ENCODE data around the gene PGA5.
"Not testable (repeated sequence)": the region's sequence is repeated elsewhere in the genome, so short reads cannot be mapped to it uniquely, and the experiment has no call there.

Gene PGA5

DNA sequence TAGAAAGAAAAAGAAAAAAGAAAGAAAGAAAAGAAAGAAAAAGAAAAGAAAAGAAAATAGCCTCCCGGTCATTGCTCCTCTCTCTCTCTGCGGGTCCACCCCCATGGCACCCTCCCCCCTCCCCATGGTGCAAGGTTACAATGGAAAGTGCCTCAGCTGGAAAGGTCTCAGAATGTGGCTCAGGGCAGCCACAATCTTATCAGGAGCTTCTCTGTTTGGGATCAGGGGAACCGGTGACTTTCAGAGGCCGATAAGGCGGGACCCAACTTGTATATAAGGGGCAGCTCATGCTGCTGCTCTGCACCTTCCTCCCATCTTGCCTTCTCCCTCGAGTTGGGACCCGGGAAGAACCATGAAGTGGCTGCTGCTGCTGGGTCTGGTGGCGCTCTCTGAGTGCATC, at the start of gene PGA5:
TSS of gene PGA5 (plus strand) at position 301 of the 400 bp plus-strand sequence. CDS start at position 353, 52 bp downstream.
- not testable (repeated sequence) for FAIRE-seq; DNase-seq (ENCODE audit: extremely low spot score, insufficient read length, low read depth)

DNA sequence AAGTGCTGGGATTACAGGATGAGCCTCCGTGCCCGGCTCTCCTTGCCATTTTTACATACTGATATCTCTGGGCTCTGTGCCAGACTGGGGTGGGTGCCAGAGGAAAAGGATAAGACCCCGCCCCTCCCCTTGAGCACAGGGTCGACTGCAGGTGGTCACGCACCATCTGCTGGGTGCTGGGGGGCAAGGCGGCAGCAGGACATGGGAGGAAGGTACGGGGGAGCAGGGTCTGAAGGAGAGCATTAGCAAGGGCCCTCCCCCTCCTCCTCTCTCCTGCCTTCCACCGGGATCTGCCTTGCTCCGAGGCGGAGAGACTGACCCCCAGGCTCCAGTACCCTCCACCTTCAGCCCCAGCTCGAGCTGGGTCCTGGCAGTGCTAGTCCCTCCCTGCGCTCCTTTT, 47.4 kb upstream of the PGA5 start:
- no peak for DNase-seq (ENCODE audit: extremely low spot score, insufficient read length, low read depth)
- no peak for FAIRE-seq

GRCh38 chr11:61194169-61194671, 46.8 kb upstream of the PGA5 start:
- FAIRE-seq (no peak), DNase-seq (ENCODE audit: extremely low spot score, insufficient read length, low read depth) (no peak)

DNA sequence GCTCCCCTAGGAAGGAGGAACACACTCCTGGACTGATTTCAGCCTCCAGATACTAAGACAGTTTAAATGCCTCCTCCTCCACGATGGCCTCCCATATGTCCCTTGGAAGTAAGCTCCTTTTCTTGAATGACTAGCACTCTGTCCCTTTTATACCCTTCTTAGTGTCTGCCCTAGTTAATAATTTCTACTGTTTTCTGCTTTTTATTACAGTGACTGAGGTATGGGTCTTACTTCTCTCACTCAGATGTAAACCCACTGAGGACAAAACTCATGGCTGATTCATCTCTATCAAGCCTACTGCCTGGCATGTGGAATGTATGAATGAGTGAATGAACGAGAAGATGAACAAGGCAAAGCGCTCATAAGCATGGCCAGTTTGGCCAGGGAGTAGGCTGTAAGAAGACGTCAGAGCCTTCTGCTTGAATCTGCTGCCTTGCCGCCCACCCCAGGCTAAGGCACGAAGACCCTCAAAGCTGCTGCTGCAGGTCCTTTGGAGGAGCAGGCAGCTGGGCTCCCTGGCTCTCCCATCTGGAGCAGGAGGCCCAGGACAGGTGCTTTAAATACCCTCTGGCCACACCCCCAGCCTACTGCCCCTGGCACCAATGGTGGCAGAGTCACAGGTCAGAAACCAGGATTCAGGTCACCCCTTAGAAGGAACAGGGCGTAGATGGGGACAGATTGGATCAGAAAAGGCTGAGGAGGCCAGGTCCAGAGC, 45.8 kb upstream of the PGA5 start:
- DNase-seq (ENCODE audit: extremely low spot score, insufficient read length, low read depth) (no peak), FAIRE-seq (no peak)

DNA sequence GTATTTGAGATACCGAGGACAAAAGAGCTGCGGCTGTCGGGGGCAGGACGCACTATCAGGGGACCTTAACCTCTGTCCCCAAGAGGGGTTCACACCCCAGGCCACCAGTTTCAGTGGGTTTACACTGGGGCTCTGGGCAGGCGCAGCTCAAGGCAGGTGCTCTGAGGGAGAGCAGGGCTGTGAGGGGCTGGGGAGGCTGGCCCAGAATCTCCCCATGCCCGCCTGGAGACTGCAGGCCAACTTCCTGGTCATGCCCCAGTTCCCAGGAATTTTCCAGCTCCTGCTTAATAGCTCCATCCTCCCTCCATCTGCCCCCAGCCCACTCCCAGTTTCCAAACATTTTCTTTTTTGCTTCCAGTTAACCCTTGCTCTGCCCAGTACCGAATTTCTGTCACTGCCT, 45.3 kb upstream of the PGA5 start:
- DNase-seq (ENCODE audit: extremely low spot score, insufficient read length, low read depth) (no peak), FAIRE-seq (no peak)

GRCh38 chr11:61198361-61198760, 42.6 kb upstream of the PGA5 start:
- FAIRE-seq (no peak), DNase-seq (ENCODE audit: extremely low spot score, insufficient read length, low read depth) (no peak)

- FAIRE-seq (no peak), DNase-seq (ENCODE audit: extremely low spot score, insufficient read length, low read depth) (no peak)
Measured at GRCh38 chr11:61198948-61199523, 41.9 kb upstream of the PGA5 start.

DNA sequence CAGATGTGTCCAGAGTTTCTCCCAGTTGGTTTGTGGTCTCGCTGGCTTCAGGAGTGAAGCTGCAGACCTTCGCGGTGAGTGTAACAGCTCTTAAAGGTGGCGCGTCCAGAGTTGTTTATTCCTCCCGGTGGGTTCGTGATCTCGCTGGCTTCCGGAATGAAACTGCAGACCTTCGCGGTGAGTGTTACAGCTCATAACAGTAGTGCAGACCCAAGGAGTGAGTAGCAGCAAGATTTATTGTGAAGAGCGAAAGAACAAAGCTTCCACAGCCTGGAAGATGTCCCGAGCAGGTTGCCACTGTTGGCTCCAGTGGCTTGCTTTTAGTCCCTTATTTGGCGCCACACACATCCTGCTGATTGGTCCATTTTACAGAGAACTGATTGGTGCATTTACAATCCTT, 39.5 kb upstream of the PGA5 start:
- no peak for DNase-seq (ENCODE audit: extremely low spot score, insufficient read length, low read depth)
- FAIRE-seq, result no peak

DNA sequence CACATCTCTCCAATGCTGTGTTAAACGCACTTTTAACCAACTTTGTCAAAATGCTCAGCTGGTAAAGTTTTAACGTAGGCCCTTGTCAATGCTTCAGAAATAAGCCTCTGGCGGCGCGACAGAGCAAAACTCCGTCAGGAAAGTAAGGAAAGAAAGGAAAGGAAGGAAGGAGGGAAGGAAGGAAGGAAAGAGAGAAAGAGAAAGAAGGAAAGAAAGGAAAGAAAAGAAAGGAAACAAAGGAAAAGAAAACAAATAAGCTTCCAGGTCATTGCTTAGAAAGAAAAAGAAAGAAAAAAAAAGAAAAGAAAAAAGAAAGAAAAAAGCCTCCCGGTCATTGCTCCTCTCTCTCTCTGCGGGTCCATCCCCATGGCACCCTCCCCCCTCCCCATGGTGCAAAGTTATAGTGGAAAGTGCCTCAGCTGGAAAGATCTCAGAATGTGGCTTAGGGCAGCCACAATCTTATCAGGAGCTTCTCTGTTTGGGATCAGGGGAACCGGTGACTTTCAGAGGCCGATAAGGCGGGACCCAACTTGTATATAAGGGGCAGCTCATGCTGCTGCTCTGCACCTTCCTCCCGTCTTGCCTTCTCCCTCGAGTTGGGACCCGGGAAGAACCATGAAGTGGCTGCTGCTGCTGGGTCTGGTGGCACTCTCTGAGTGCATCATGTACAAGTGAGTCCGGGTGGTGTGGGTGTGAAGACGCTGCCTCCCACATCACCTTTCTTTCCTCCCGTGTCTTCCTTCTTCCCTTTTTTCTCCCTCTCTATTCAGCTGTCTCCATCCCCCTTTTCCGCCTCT, 37.8 kb upstream of the PGA5 start, which contains the start of gene PGA3:
TSS of gene PGA3 (plus strand) at position 566 of the 797 bp plus-strand sequence. CDS start at position 616, 50 bp downstream.
- not testable (repeated sequence) for FAIRE-seq; DNase-seq (ENCODE audit: extremely low spot score, insufficient read length, low read depth)

GRCh38 chr11:61203873-61204272, 37.1 kb upstream of the PGA5 start:
- not testable (repeated sequence) for DNase-seq (ENCODE audit: extremely low spot score, insufficient read length, low read depth); FAIRE-seq

GRCh38 chr11:61204502-61205059, 36.4 kb upstream of the PGA5 start:
- not testable (repeated sequence) for FAIRE-seq; DNase-seq (ENCODE audit: extremely low spot score, insufficient read length, low read depth)

DNA sequence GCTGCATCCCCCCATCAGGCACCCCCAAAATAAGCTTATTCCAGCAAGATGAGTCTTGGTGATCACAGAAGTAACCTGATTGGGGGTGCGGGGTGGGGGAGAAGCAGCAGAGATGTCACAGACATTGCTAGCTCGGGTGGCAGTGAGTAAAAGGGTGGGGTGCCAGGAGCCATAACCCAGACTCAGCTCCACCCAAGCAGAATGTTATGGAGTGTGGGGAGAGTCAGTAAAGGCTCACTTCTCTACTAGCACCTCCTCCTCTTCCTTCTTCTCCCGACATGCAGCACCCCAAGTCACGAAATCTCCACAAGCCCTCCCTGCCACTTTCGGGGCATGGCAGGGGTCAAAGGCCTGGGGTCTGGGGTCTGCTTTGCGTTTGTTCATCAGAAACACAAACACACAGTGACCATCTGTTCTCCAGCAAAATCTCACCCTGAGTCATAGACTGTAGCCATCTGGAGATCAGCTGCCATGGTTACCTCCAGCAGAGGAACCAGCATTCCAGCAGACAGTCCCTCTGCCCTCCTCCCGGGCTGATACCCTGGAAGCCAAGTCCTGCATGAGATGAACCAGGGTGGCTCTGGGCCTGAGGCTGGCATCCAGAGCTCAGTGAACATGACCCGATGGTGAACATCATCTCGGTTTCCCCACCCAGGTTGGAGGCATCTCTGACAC, 33.2 kb upstream of the PGA5 start:
- not testable (repeated sequence) for FAIRE-seq; DNase-seq (ENCODE audit: extremely low spot score, insufficient read length, low read depth)

- FAIRE-seq; DNase-seq (ENCODE audit: extremely low spot score, insufficient read length, low read depth): not testable (repeated sequence)
Measured at GRCh38 chr11:61210629-61211028, 30.3 kb upstream of the PGA5 start.

- not testable (repeated sequence) for DNase-seq (ENCODE audit: extremely low spot score, insufficient read length, low read depth); FAIRE-seq
Measured at GRCh38 chr11:61211327-61211952, 29.5 kb upstream of the PGA5 start.

- DNase-seq (ENCODE audit: extremely low spot score, insufficient read length, low read depth); FAIRE-seq: not testable (repeated sequence)
Measured at GRCh38 chr11:61212202-61212601, 28.8 kb upstream of the PGA5 start.

DNA sequence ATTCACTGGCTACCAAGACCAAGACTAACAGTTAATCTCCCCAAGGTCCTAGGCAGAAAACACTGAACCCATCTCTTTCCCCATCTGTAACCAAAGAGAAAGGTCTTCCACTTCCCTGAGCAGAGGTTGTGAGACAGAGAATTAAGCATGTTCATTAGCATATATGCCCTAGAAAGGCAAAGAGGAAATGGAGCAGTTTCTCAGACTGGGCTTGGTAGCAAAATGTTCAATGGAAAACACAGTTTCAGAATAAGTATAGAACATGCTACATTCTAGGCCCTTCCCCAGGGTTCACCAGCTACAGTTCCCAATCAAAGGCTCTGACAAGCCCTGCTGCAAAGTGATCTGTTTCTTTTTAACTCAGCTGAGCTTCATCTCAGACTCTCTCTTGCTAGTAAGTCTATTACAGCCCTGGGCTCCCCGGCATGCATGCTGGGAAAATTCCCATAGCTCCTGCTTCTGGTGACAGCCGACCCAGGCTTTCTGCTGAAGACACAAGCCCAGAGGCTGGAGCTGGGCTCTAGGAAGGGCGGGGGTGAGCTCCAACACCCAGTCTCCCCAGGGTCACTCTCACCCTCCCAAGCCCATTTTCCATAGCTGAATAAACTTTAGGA, 27.2 kb upstream of the PGA5 start:
- not testable (repeated sequence) for FAIRE-seq; DNase-seq (ENCODE audit: extremely low spot score, insufficient read length, low read depth)

GRCh38 chr11:61218306-61218705, 22.7 kb upstream of the PGA5 start:
- FAIRE-seq, result peak; percentile 53
- not testable (repeated sequence) for DNase-seq (ENCODE audit: extremely low spot score, insufficient read length, low read depth)

GRCh38 chr11:61219016-61219415, 22.0 kb upstream of the PGA5 start:
- not testable (repeated sequence) for FAIRE-seq; DNase-seq (ENCODE audit: extremely low spot score, insufficient read length, low read depth)

- not testable (repeated sequence) for FAIRE-seq; DNase-seq (ENCODE audit: extremely low spot score, insufficient read length, low read depth)
Measured at GRCh38 chr11:61222047-61222446, 18.9 kb upstream of the PGA5 start, which contains the start of gene PGA4. Gene PGA4, plus strand, starts transcription at chr11:61222347. Its CDS starts 54 bp downstream, at chr11:61222401.

Measured in GM18507 (cell line).